Measurements from ENCODE around the gene LRP1. TPM values are rescaled to one million over a fixed set of nuclear protein-coding genes. Genes with fewer than 3 reads are reported as not detected.

Gene LRP1
- total and polyA plus RNA-seq, 4 donors = 87.5 to 375 (median 139) TPM

GRCh38 chr12:57219205-57219992 lies 91.1 kb downstream of the LRP1 start:
- Histone ChIP-seq H3K9ac (ENCODE audit: low read depth in 1 of 2, low read length in 2 of 2) (no peak overlapping the region), H3K4me3 (ENCODE audit: low read depth in 1 of 3, low read length in 3 of 3) (no peak overlapping the region), H3K27ac (ENCODE audit: low read depth in 1 of 2, low read length in 2 of 2) (no peak overlapping the region), H3K9me3 (ENCODE audit: control insufficient read depth in 4 of 4, low read length in 3 of 4) (no peaks in the 10 kb centered on the region), H3K36me3 (ENCODE audit: control insufficient read depth in 4 of 4, insufficient read depth in 3 of 4, low read depth in 1 of 4, low read length in 3 of 4) (no peaks in the 10 kb centered on the region), H3K27me3 (ENCODE audit: control insufficient read depth in 4 of 4, insufficient read depth in 4 of 4, low read length in 3 of 4) (peaks cover 0 to 26% (median 18%) of the 10 kb centered on the region in 4 donors), H3K4me1 (ENCODE audit: control insufficient read depth in 4 of 4, insufficient read depth in 4 of 4, low read length in 3 of 4) (peaks cover 4 to 23% (median 10%) of the 10 kb centered on the region in 4 donors)
- 62% methylated on average over 14 of the region's 14 CpGs for WGBS
- no peak for TF ChIP-seq NR2F2 (IDR thresholded peaks at IDR 0.05)
- no peak for TF ChIP-seq CTCF (IDR thresholded peaks at IDR 0.05; ENCODE audit: low read depth, low read length, missing input control)
- TF ChIP-seq HNF4A (conservative IDR thresholded peaks at IDR 0.05) = no peak
- no peak for TF ChIP-seq HNF4G (IDR thresholded peaks at IDR 0.05)
- no peak for TF ChIP-seq RAD21 (IDR thresholded peaks at IDR 0.05)
- no peak for TF ChIP-seq JUND (IDR thresholded peaks at IDR 0.05)
- TF ChIP-seq GABPA (IDR thresholded peaks at IDR 0.05 in 1 of 2, conservative IDR thresholded peaks at IDR 0.05 in 1 of 2) = no peak
- no peak for TF ChIP-seq EGR1 (IDR thresholded peaks at IDR 0.05; ENCODE audit: low read depth in 2 of 2)
- TF ChIP-seq RXRA (IDR thresholded peaks at IDR 0.05) = no peak
- no peak for TF ChIP-seq SP1 (IDR thresholded peaks at IDR 0.05)
- TF ChIP-seq ZBTB33 (IDR thresholded peaks at IDR 0.05) = no peak
- TF ChIP-seq FOXA2 (IDR thresholded peaks at IDR 0.05) = no peak
- TF ChIP-seq, protein P1, sequence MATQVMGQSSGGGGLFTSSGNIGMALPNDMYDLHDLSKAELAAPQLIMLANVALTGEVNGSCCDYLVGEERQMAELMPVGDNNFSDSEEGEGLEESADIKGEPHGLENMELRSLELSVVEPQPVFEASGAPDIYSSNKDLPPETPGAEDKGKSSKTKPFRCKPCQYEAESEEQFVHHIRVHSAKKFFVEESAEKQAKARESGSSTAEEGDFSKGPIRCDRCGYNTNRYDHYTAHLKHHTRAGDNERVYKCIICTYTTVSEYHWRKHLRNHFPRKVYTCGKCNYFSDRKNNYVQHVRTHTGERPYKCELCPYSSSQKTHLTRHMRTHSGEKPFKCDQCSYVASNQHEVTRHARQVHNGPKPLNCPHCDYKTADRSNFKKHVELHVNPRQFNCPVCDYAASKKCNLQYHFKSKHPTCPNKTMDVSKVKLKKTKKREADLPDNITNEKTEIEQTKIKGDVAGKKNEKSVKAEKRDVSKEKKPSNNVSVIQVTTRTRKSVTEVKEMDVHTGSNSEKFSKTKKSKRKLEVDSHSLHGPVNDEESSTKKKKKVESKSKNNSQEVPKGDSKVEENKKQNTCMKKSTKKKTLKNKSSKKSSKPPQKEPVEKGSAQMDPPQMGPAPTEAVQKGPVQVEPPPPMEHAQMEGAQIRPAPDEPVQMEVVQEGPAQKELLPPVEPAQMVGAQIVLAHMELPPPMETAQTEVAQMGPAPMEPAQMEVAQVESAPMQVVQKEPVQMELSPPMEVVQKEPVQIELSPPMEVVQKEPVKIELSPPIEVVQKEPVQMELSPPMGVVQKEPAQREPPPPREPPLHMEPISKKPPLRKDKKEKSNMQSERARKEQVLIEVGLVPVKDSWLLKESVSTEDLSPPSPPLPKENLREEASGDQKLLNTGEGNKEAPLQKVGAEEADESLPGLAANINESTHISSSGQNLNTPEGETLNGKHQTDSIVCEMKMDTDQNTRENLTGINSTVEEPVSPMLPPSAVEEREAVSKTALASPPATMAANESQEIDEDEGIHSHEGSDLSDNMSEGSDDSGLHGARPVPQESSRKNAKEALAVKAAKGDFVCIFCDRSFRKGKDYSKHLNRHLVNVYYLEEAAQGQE (IDR thresholded peaks at IDR 0.05) = no peak
- no peak for TF ChIP-seq YY1 (IDR thresholded peaks at IDR 0.05)
- no peak for TF ChIP-seq ATF3 (IDR thresholded peaks at IDR 0.05)
- no peak for TF ChIP-seq FOXA1 (IDR thresholded peaks at IDR 0.05)
- no peak for DNase-seq (ENCODE audit: low spot score)
